ENCODE measurements around the gene AEBP2. TPM values are rescaled to one million over a fixed set of nuclear protein-coding genes. Genes with fewer than 3 reads are reported as not detected.

Gene AEBP2
- total and polyA plus RNA-seq, 2 of the 8 experiments (the other 6 are each of a cell fraction or from before 2014, with no cell fraction given), result 13.6 to 61.4 TPM

- POLR2A ChIA-PET (ENCODE audit: partially characterized antibody), result interaction anchor here (2.0 kb wide), 1 partner anchor 11 kb away, joined by 5 read pairs; no protein-coding TSS in a partner anchor
- no peaks in the 10 kb centered on the region for H3K79me2 ChIP-seq (ENCODE audit: control insufficient read depth in 1 of 2, insufficient read depth in 2 of 2, low read length in 2 of 2)
- H3K9me3 ChIP-seq (ENCODE audit: insufficient read depth in 2 of 2, low read depth in 1 of 2, low read length in 1 of 2), result no peaks in the 10 kb centered on the region
- H4K91ac ChIP-seq (replicated peaks; ENCODE audit: insufficient read length, low read length), result no peak overlapping the region
- no peak overlapping the region; the same call in 1 of the 2 replicates for H3K27ac ChIP-seq (ENCODE audit: low read depth, low read length)
- H4K20me1 ChIP-seq (replicated peaks in 1 of 2; ENCODE audit: control insufficient read depth in 1 of 2, insufficient read depth in 2 of 2, low read length in 2 of 2), result no peaks in the 10 kb centered on the region
- H3K56ac ChIP-seq (replicated peaks; ENCODE audit: insufficient read length, low read depth, low read length), result no peak overlapping the region
- H2BK20ac ChIP-seq (ENCODE audit: low read length), result no peak overlapping the region
- no peak overlapping the region for H4K8ac ChIP-seq (ENCODE audit: extremely low read depth, insufficient read depth, low read length)
- no peak overlapping the region for H3K4ac ChIP-seq (replicated peaks; ENCODE audit: insufficient read length, low read depth, low read length)
- H3K4me3 ChIP-seq (ENCODE audit: extremely low read depth in 1 of 4, insufficient read depth in 2 of 4, low read depth in 3 of 4, low read length in 4 of 4), result no peak overlapping the region
- no peak overlapping the region for H2BK12ac ChIP-seq (ENCODE audit: low read depth, low read length)
- no peaks in the 10 kb centered on the region for H3K79me1 ChIP-seq (ENCODE audit: low read depth, low read length)
- no peak overlapping the region for H2BK5ac ChIP-seq (ENCODE audit: low read depth, low read length)
- no peak overlapping the region for H3K14ac ChIP-seq (ENCODE audit: insufficient read length)
- H2BK15ac ChIP-seq (ENCODE audit: low read length), result no peak overlapping the region
- TF ChIP-seq CEBPB (IDR thresholded peaks at IDR 0.05; ENCODE audit: low read depth, low read length), result no peak
- H3K4me1 ChIP-seq (replicated peaks in 1 of 4; ENCODE audit: control insufficient read depth in 3 of 4, insufficient read depth in 4 of 4, low read length in 3 of 4), result peaks cover 0 to 2% (median 0%) of the 10 kb centered on the region in 4 experiments; a peak in 1 of 7 replicates
- H2AFZ ChIP-seq (ENCODE audit: low read length), result no peak overlapping the region
- FAIRE-seq (no peak), DNase-seq (ENCODE audit: low read depth in 1 of 2, low spot score in 2 of 2) (no peak)
- CTCF ChIA-PET (ENCODE audit: partially characterized antibody), result interaction anchor here (0.7 kb wide), 1 partner anchor 16 kb away, joined by 4 read pairs; no protein-coding TSS in a partner anchor
- no peaks in the 10 kb centered on the region for H3K36me3 ChIP-seq (ENCODE audit: control insufficient read depth in 2 of 4, insufficient read depth in 4 of 4, low read length in 3 of 4)
- H3K27me3 ChIP-seq (replicated peaks in 1 of 4; ENCODE audit: control insufficient read depth in 3 of 4, extremely low read depth in 1 of 4, insufficient read depth in 3 of 4, low read length in 3 of 4), result no peaks in the 10 kb centered on the region
- H3K18ac ChIP-seq (ENCODE audit: extremely low read depth, low read length), result no peak overlapping the region
- no peaks in the 10 kb centered on the region for H3K23me2 ChIP-seq (ENCODE audit: low read depth, low read length)
- no peak overlapping the region for H3K9ac ChIP-seq (replicated peaks in 1 of 4; ENCODE audit: extremely low read depth in 1 of 4, low read depth in 3 of 4, low read length in 3 of 4)
- no peak overlapping the region for H3K4me2 ChIP-seq (ENCODE audit: insufficient read depth in 1 of 2, low read depth in 2 of 2, low read length in 2 of 2)
- no peak overlapping the region for H2BK120ac ChIP-seq (replicated peaks; ENCODE audit: low read depth, low read length)
- no peak overlapping the region for H3K23ac ChIP-seq (ENCODE audit: insufficient read length)
- no peak overlapping the region for H4K5ac ChIP-seq (ENCODE audit: insufficient read length, low read depth, low read length)
- H2AK5ac ChIP-seq (ENCODE audit: low read depth, low read length), result no peak overlapping the region
Observed at GRCh38 chr12:19539071-19539470, 99.8 kb downstream of the AEBP2 start.

Data from H1 (cell line).